HG03354 (cell line): ENCODE measurements around the gene TMTC2.

Source experiments
- ATAC-seq: cut with Tn5 transposase; IDR thresholded peaks from one replicate; pipeline ENCODE4 v1.9.1; 2021; ENCODE audit warnings: mild to moderate bottlenecking; ENCODE audit not compliant: unreplicated experiment, poor library complexity, severe bottlenecking

The TMTC2 gene

DNA sequence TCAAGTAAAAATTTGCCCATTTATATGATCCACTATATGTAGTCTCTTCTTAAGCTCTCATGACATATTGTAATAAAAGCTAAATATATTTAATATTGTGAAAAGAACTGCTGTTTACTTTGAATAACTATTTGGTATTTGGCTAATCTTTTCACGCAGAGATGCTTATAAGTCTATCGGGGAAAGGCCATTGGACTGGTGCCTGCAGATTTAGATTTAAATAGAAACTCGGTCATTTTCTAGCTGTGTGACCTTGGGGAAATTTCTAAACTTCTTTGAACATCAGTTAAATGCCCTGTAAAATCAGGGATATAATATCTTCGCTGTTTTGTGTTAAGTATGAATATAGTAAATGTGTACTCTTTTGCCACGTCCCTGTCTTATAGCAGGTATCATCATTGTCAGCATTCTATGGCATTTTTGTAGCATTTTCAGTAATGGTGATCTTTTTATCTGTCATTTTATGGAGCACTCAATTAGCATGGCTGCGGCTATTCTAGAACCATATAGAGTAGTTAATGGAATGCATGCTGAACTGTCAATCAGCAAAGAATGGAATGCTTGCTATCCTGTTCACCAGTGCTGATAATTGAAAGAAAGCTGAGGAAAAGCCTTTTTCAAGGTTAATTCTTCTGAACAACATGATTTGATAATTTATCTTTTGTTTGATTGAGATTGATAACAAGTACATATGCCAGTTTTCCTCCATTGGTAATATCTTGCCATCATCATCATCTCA lies 181.2 kb downstream of the TMTC2 start:
- no peak for ATAC-seq

DNA sequence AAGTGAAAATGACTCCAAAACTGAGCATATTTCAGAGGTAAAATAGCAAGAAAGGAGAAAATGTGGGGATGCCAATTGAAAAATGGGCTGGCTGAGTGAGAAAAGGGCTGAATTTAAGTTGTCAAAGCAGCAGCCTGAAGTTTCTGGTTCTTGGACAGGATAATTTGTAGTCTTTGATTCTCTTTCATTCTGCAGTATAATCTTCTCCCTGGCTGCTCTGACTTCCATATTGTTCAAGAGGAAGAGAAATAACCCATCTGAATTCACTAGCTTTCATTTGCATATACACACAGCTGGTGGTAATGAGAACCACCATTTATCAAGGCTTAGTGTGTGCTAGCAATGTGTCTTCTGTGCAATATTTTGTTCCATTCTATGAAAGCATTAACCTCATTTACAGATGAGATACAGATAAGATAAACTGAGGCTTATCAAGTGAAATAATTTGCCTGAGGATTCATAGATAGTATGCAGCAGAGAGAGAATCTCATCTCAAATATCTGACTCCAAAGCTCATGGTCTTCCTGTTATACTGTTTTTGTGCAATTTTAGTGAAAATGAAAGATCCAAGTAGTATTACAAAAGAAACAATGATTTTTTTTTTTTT lies 184.2 kb downstream of the TMTC2 start:
- peak; percentile 80 for ATAC-seq

DNA sequence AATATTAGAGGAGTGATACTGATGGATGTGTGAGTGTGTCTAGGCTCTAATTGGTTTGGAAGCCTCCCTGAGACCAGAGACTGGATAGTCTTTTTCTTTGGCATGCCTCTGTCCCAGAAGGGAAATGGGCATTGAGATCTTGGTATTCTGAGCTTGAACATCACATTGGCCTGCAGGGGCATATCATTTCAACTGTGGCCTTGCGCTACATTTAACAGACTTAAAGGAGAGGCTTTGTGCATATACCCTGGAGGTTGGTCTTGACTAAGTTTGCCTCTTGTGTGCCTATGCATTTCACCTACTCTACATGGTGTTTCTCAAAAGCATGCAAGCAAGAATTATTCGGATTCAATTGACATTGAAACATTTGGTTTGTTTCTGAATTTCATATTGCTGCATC lies 185.4 kb downstream of the TMTC2 start:
- no peak for ATAC-seq

DNA sequence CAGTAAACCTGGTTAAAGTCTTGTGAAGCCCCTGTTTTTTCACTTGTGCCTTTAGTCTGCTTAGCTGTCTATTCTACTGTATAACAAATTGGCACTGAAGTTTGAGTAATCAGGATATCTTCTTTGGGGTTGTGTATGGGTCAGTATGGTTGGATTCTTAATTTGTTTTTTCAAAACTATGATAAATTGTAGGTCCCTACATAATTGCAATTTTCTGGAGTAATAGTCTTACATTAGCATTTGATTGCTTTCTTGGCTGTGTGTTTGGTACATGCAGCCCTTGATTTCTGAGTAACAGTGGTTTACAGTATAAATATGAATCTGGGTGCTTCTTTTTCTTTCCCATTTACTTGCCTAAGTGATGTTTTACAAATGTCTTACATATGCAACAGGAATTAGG lies 186.6 kb downstream of the TMTC2 start:
- ATAC-seq: no peak

DNA sequence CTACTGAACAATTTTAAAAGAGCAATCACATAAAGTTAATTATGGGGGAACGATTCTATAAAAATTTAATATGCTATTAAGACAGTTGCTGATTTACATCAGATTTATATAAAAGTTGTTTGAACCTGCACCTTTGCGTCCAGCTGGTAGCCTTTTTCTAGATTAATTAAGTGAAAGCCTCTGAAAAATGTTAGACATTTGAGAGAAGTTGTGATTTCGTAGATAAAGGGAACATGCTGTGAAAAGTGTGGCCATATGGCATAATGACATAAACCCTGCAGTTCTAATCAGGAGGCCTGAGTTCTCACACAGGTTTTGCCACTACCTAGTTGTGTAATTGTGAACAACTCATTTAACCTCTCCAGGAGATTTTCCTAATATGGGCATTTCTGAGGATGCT lies 187.2 kb downstream of the TMTC2 start:
- ATAC-seq: no peak

DNA sequence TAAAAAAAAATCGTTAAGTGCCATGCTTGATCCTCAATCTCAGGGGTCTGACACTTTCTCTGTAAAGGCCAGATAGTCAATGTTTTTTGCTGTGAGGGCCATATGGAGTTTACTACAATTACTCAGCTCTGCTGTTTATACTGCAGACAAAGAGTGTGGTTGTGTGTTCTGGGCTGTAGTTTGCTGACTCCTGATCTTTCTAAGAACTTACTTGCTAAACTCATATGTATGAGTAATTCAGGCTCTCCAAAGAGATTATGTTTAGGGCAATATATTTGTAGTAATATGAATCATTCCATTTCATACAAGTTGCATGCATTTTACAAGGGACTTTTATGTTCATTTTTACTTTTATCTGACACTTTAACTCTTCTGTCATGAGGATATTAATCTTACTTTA lies 188.2 kb downstream of the TMTC2 start:
- no peak for ATAC-seq

DNA sequence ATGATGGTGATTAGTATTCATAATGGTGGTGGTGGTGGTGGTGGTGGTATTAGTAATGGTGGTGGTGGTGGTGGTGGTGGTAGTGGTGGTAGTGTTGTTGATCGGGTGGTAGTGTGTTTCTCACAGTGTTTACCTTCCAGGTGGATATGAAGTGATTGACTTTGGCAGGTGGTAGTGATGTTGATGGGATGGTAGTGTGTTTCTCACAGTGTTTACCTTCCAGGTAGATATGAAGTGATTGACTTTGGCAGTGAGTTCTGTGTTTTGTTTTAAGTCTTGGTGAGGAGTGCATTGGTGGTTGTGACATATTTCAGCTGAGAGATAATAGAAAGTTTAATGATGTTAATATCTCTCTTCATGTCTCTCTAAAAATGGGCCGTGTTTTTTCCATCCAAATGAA lies 189.4 kb downstream of the TMTC2 start:
- no peak for ATAC-seq

DNA sequence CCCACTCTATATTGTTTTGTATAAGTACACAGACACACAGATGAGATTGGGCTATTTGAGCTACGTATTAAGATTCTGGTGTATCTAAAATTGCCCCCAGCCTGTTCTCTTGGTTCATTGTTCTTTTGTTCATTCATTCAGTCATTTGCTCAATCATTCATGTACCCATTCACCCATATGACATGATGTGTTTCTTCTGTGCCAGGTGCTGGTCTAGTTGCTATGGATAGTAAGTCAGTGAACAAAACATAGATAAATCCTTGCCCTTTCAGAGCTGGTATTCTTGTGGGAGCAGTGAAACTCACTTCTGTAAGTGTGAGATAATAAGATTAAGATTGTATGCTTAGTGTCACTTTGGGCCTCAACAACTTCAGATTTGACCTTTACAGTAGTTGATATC lies 191.3 kb downstream of the TMTC2 start:
- no peak for ATAC-seq

DNA sequence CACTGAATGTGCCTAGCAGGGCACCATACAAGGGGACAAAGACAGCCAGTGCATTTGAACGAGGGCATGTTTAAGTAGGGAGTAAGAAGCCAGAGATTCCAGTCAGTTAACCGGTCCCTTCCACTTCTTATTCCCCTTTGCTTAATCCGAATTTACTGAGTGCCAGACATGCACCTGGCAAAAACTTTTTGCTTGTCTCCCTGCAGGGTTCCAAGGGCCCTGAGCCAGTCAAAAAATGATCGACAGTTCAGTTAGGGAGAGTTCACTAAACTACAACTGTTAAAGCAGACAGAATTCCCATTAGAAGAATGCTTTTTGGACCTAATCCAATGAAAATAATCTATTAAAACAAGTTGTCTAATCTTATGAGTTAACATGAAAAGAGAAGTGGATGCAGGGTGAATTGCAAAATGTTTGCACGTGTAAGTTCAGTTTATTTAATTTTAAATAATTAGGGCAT lies 193.8 kb downstream of the TMTC2 start:
- ATAC-seq: no peak

DNA sequence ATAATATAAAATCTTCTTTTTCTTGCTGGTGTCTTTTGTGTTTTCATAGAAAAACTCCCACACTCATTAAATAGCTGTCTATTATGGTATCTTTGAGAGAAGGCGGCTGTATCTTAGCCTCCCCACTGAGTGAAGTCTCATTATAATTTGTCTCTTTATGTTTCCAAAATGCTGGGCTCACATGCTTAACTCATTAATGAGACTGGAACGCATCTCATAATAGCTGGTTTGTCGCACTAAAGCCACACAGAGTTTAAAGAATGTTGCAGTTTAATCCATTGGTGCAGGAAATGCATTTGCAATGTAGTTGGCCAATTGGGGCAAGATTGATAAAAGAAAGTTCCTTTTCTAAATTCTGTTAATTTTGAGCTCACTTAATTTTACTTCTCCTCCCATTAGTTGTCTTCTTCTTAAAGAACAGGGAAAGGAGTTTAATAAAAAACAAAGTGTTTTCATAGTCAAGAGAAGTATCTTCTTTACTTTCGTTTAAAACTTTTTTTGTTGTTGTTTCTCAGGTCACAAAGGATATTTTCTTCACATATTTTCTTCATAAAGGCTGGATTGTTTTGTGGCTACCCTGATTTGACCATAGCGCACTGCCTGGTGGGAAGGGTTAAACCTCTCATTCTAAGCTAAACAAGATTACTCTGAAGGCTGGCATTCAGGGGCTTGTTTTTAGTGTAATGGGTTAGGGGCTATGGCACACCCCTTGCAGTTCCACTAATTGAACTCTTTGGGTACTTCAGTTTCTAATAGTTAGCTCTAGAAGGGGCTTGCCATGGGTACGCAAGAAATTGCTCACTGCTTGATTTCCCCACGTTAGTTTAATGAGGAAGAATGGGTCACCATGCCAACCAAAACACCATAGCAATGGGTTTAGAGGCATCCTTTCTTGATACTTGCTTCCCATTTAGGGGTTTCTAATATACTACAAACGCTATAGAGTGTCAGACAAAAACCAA lies 197.0 kb downstream of the TMTC2 start:
- ATAC-seq: no peak

DNA sequence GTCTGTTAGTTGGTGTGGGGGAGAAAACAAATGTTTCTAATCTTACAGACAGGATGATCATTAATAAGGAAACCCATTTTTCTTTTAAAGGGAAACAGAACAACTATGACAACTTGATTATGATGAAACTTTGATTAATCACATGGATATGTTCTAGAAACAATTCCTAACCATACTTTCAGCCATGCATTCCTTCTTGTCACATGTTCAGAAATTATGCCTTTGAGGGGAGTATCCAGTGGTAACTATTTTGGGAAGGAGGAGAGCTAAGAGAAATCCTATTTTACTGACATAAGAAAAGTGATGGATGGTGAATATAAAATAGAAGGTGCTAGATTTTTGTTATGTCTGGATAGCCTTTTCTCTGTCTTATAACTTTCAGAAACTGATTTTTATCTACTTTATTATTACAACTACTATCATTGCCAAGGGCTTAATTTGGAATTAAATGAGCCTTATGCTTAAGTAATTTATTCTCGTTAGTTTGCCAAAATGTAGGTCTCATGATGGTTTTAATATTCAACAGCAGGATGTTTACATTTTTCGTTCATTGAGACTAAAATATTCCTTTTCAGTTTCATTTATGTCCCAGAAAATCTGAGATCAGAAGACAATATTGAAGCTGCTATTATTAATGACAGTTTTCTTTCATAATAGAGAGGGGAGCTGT lies 200.1 kb downstream of the TMTC2 start:
- no peak for ATAC-seq

DNA sequence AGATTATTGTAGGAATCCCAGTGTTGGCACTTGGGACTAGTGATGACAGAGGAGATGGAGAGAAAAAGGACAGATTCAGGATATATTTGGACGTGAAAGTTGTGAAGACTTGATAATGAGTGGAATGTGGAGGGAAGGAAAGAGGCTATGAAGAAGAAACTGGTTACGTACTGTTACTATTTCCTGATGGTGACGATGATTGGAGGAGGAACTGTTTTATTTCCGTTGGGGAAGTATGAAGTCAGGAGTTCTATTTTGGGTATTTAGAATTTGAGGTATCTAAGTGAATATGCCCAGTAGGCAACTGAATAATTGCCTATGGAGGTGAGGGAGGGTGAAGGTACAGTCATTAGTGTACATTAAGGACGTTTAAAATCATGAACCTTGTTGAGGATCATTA lies 207.2 kb downstream of the TMTC2 start:
- no peak for ATAC-seq

DNA sequence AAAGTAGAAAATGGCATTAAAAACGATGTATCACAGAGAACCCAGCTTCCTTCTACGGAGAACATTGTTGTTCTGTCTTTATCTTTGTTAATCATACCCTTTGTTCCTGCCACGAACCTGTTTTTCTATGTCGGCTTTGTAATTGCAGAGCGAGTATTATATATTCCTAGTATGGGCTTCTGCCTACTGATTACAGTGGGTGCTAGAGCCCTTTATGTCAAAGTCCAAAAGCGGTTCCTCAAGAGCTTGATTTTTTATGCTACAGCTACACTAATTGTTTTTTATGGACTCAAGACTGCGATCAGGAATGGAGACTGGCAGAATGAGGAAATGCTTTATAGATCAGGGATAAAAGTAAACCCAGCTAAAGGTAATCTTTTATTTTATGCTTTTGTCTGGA lies 209.6 kb downstream of the TMTC2 start:
- no peak for ATAC-seq

DNA sequence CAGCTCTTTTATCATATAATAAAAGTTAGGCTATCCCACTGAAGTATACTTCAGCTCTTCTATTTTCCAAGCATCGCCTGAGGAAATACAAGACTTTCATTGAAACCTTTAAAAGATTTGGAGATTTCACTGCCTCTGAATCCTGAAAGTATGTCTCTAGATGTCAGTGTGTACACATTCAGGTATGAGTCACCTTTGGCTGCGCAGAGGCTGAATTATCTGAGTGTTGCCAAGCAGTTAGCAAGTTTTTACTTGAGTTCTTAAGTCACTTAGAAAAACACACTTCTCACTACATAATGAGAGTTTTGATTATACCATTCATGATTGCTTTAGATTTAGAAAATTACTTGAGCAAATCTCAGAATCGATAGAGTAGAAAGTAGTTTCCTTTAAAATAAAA lies 210.3 kb downstream of the TMTC2 start:
- no peak for ATAC-seq

DNA sequence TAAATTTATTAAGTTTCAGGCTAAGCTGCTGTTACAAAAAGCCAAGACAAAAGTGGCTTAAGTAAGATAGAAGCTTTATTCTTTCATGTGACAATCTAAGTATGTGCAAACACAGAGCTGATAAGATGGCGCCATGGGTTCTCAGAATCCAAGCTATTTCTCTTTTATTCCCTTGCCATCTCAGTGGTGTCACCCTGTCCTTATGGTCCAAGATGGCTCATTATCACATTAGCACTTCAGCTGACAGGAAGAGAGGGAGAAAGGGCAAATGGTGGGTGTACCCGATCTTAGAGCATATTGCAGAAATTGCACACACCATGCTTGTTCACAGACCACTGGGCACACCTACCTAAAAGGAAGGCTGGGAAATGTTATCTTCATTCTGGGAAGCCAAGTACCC lies 211.7 kb downstream of the TMTC2 start:
- ATAC-seq: no peak

DNA sequence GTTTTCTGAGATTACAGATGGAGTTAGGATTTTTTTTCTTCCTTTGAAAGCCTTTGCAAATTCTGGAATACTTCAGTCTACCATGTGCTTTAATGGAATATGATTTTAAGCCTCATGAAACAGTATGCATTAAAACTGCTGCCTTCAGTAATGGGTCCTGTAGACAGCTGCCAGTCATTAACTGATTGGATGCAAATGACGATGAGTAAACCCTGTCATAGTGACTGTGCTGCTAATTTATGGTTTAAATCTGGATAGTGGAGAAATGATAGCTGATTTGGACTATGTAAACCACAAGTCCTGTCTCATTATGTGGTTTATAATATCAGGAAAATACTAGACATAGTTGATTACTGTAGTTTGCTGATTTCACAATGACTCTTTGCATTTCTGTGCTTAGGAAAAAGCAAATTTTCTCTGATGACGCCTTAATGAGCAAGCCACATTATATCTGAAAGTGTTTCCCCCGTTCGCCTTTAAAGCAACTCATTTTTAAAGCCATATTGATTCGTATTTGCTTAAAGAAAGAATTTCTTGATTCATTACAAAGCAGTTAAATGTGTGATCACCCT lies 217.6 kb downstream of the TMTC2 start:
- no peak for ATAC-seq

DNA sequence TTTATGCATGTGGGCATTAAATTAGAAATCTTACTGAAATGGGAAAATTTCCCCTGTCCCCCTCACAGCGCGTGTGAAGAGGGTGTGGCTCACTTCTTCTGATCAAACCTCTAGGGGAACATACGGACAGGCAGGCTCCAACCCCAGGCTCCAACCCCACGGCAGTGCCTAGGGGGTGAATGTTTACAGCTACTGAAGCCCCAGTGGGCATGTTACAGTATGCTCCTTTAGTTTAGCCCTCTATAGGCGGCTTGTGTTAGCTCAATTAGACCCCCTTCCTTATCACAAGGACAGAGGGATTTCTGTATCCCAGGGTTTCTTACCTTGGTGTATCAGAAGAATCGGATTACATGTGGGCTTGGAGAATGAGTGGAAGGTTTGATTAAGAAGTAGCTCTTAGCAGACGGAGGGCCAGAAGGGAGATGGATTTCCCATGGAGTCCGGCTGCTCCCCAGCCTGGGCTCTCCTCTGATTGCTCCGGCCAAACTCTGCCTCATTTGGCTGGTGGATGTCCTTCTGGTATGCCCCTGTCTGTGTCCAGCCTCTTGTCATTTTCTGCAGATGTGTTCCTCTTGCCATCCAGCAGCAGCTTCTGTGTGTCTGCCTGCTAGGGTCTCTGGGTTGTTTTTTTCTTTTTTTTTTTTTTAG lies 223.7 kb downstream of the TMTC2 start:
- ATAC-seq: no peak

DNA sequence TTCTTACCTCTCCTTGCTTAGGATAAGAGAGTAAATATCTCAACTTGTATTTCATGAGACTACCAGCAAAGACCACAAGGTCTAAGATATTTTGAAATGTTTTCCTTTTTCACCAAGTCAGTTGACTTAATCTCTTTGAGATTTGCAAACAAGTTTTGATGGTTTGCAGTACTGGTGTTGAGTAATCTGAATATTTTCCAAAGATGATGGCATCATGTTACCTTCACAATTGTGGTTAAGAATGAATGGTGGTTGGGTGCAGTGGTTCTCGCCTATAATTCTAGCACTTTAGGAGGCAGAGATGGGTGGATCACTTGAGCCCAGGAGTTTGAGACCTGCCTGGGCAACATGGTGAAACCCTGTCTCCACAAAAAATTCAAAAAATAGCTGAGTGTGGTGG lies 225.7 kb downstream of the TMTC2 start:
- ATAC-seq: no peak

DNA sequence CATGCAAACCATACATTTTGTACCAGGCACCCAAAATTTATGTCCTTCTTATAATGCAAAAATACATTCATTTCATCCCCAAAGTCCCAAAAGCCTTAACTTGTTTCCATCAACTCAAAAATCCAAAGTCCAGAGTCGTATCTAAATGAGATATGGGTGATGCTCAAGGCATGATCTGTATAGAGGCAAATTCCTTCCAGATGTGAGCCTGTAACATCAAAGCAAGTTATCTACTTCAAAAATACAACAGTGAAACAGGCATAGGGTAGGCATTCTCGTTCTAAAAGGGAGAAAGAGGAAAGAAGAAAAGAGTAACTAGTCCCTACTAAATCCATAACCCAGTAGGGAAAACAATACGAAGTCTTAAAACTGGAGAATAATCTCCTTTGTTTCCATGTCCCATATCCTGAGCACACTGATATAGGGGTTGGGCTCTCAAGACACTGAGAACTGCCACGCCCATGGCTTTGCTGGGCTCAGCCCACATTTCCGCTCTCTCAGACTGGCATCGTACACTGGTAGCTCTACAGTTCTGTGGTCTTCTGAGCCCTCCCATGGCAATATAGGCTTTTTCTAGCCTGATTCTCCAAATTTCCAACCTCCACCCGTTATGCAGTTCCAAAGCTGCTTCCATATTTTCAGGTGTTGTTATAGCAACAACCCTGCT lies 232.8 kb downstream of the TMTC2 start:
- ATAC-seq: no peak
